GM18507 (cell line): ENCODE measurements around the gene GRAMD4.

ENCODE experiments used
- DNase-seq: peaks from one replicate; pipeline ENCODE4 v3.0.0; 2011; ENCODE audit warnings: low read depth; ENCODE audit not compliant: insufficient read length; ENCODE audit errors: extremely low spot score
- FAIRE-seq: peaks from 2 replicates; lab custom pipeline; 2011; peaks lifted over from hg19 to GRCh38; lab: Jason Lieb, UNC

GRAMD4 gene

DNA sequence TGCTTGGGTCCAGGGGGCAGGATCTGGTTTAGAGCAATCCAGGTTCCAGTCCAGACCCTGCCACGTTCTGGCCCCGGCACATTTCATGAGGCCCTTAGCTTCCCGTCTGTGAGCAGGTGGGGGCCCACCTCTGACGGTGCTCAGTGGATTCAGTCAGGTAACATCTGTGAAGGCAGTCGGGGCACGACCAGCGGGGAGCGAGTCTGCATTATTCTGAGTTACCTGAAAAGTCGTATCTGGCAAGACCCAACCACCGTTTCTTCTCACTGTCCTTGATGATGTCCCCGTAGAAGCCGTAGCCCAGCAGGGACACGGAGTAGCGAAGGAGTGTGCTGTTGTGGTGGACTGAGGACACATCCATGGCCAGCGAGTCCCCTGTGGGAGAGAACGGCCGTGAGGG is 78.9 kb downstream of the GRAMD4 start:
- DNase-seq, result no peak
- FAIRE-seq, result no peak

DNA sequence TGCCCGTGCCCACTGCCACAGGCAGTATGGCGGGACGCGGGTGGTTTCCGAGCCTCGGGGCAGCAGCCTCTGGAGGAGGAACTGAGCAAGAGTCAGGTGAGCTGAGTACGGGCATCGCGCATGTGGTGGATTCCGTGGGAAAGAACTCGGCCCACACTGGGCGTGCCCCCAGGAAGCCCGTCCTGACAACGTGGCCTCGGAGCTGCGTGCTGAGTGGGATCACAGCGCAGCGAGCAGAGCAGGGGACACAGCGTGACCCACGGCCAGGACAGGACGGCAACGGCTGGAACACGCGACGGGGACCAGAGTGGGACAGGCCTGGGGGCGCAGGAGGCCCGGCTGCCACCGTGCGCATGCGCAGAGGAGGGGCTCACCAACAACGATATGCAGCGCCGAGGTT is 81.1 kb downstream of the GRAMD4 start:
- DNase-seq, result no peak
- no peak for FAIRE-seq

DNA sequence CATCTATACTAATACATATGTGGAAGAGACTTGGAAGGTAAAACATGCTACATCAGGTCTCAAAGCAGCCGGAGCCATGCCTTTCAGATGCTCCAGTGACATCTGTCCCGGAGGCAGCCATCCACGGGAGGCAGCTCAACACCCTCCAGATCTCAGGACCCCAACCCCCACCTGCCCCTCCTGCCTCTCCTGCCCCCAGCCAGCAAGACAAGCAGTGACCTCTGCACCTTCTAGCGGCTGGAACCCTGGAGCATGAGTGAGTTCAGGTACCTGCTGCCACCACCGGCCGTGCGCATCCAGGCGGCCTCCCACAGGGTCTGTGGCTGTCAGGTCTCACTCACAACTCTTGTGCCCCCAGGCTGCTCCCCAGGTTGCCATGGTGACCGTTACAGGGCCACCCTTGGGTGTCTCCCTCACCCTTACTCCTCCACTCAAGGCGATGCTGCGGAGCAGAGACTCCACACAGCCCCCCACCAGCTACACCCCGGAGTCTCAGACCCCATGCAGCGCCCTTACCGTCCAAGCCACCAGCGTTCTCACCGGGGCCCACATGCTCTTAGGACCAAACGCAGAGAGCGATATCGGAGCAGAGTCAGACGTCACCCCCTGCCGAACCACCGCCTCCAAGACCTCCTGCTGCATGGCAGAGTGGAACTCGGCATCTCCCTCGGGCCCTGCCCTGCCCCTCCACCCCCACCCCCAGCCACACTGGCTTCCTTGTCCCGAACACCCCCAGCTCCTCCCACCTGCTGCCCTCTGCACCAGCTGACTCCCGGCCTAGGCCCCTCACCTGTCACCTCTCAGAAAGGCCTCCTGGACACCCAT is 83.2 kb downstream of the GRAMD4 start:
- FAIRE-seq, result no peak
- no peak for DNase-seq

DNA sequence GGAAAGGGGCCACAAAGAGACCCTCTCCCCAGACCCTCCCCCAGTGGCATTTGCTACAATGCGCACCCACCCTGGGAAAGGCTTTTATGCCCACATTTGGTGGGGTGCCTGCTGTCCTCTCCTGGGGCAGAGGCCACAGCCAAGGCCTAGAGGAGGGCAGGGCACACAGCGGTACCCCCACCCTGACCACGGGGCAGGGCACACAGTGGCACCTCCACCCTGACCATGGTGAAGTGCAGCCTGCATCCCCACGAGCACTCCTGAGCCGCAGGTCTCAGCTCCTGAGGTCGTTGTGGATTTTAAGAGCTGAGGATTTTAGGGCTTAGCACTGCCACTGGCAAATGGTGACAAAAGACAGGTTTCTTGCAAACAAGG is 83.8 kb downstream of the GRAMD4 start:
- no peak for FAIRE-seq

DNA sequence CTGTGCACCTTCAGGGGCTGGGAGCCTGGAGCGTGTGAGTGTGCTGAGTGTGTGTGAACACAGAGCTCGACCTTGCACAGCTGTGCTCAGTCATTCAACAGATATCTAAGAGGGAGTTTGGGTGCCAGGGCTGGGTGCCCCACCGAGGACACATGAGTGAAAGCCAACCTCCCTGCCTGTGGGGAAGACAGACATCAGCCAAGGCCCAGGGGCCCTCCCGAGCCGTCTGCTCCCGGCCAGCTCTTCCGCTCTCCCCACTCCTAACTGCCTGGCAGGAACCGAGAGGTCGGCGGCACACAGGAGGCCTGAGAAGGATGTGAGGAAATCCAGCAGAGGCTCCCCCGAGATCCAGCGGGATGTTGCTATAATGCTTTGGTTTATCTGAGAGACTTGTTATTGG is 85.9 kb downstream of the GRAMD4 start:
- no peak for FAIRE-seq

More for the DNA sequence above, 83.8 kb downstream of the GRAMD4 start:
- no peak for DNase-seq

DNA sequence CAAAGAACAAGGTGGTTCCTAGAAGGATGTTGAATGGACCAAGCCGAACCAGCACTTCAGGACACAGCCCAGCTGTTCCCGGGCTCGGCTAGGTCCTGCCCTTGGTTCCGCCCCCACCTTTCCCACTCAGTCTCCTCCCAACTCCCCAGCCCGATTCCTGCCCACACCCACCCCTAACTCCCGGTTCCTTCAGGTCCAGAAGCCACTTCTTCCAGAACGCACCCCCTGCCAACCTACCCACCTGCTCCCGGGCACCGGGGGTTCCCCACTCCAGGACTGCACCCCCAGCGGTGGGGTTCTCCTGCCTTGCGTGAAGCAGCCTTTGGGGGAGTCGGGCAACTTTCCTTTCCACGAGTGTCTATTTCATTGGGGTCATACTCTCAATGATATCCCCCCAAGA is 87.1 kb downstream of the GRAMD4 start:
- FAIRE-seq (no peak), DNase-seq (no peak)

More for the DNA sequence above, 85.9 kb downstream of the GRAMD4 start:
- no peak for DNase-seq

DNA sequence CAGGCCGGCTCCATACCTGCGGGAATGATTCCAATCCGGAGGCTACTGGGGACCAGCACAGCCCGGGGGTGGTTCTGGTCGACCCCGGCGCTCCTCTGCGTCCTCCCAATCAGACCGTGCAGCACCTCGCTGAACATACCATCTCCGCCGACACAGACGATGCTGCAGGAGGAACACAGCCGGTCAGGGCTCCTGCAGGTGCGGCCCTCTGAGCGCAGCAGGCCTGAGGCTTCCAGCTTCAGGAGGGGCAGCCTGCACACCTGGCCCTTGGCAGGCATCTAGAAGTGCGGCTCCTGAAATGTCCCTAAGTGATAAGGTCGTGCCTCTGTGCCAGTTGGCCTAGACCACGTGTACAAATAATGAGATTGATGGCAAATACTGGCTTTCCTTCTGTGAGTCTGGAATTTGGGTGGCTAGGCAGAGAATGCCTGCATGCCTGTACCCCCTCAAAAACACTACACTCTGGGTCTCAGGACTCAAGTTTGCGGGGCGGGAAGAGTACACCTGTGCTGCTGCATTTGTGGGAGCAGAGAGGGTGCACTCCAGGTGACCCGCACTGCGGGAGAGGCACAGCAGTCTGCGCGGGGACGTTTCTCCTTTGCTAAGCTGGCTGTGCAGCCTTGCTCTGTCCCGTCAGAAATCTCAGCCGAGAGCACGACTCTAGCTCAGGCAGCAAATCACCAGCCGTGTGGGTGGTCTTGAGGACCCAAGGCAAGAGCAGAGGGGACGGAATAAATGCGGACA is 87.8 kb downstream of the GRAMD4 start:
- DNase-seq, result no peak
- no peak for FAIRE-seq

DNA sequence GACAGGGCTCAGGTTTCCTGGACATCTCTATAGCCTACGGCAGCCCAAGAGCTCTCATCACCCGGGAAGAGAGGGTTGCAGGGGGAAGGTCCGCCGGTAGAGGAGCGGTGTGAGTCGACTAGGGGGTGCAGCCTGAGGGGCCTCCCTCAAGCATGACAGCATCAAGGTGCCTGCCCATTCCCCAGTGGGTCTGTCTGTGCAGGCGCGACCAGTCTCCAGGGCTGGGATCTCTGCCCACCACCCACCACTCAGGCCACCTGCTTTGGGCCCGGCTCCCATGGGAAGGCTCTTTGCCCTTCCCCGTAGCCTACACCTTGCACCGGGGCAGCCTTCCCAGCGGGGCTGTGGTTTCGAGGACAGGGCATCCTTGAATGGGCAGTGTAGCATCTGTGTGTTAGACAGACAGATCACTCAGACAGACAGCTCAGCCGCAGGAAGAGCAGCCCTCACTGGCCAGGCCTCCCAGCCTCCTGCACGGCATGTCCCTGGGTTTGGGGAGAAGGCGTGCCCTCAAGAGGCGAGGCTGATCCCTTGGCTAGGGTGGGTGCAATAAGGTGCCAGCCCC is 88.7 kb downstream of the GRAMD4 start:
- no peak for FAIRE-seq
- DNase-seq, result no peak

DNA sequence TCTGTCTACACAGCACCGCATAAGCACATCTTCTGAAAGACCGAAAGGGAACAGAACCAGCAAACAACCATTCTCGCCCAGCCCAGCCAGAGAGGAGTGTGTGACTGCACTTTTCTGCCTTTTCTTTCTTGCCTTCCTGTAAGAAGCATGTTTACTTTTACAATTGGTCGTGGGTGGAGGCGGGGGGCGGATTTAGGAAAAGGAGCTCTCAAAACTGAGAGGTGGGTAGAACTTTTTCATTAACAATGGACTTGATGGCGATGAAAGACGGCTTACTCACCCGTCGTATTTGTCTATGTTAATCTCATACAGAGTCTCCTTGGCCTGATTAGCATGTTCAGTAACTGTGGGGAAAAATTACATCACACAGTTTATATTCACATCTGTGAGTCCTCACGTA is 90.6 kb downstream of the GRAMD4 start:
- no peak for FAIRE-seq
- no peak for DNase-seq

DNA sequence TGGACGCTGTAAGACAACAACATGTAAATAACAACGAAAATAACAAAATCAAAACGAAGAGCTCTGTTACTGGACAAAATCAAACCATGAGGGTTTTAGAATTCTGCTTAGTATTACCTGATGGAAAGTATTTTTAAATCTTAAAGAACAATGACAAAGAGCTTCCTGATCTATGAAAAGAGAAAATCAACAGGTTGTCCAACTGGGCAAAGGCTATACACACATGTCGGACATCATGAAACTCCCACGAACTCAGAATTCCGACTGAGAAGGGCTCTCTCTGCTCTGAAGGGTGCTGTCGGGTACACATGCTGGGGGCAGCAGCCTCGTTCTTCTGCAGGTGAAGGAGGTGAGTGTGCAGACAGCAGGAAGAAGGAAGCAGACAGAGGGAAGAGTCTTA is 92.1 kb downstream of the GRAMD4 start:
- FAIRE-seq (no peak), DNase-seq (no peak)

DNA sequence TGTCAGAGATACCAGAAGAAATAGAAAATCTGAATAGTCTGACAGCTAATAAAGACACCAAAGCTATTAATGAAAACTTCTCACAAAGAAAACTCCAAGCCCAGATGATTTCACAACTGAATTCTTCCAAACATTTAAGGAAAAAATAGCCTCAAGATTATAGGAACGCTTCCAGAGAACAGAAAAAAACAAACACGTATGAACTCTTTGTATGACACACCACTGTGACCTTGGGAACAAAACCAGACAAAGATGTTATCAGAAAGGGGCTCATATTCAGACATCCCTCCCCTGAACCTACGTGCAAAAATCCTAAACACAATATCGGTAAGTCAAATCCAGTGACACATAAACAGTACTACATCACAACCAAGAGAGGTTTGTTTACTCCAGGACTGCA is 94.4 kb downstream of the GRAMD4 start:
- DNase-seq (no peak), FAIRE-seq (no peak)

DNA sequence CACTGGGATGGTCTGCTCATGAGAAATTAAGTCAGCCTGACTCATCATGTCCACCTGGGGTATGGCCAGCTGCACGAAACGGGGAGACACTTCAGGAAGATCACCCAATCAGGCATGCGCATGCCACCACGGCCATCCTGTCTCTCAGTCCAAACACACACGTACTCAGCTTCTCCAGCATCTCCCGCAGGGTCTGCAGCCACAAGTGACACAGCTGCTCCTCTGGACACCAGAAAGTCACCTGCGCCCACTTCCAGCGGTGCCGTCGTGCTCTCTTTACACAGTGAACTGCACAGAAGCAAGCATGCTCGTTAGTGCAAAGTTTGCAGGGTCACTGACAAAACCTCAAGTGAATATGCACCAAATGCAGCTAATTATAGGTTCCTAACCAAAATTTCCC is 99.7 kb downstream of the GRAMD4 start:
- FAIRE-seq, result no peak
- DNase-seq, result no peak

DNA sequence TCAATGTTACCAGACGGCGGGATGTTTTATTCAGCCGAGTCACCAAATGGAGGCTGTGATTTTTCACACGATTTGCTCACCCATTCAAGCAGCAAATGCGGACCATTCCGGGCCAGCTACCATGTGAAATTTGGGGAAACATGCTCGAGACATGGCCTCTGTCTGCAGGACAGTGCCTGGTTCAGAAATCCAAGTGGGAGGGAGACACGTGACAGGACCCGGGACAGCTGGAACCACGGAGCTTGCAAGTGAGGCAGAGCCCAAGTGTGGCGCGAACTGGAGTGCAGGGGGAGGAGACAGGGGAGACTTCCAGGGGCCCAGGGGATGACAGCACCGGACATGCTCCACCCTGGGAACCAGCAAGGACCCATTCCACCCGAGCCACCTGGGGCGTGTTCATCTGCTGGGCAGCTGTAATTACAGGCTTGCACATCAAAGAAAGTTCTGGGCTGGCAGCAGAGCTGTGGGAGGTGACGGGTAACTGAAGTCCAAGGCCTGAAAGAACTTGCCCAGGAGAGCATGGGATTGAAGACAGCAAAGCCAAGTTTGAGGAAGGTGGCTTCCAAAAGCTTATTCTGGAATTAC is 101.4 kb downstream of the GRAMD4 start:
- no peak for DNase-seq
- FAIRE-seq, result no peak

DNA sequence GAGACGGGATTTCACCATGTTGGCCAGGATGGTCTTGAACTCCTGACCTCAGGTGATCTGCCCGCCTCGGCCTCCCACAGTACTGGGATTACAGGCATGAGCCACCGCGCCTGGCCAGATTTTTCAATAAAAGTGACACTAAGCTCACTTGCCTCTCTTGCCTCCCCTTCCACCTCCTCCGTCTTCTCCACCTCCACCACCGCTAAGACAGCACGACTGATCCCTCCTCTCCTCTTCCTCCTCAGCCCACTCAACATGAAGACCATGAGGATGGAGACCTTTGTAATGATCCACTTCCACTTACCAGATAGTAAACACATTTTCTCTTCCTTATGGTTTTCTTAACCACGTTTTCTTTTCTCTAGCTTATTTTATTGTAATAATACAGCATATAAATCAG is 103.7 kb downstream of the GRAMD4 start:
- DNase-seq, result no peak
- no peak for FAIRE-seq

DNA sequence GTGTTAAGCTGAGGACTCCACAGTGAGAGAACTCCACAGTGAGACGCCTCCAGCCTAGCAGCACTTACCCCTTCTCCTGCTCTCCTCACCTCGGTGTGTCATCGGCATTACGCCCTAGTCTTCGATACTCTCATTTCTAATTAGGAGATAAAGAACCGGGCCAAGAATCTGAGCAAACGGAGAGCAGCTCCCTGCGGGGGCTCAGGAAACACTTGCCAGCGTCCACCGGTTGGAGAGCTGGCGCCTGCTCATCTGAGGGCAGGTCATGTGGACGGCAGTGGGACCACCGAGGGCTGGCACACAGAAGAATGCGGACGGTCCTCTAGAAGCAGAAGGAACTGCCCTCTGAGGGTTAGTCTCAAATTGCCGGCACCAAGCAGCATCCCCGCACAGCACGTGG is 104.9 kb downstream of the GRAMD4 start:
- DNase-seq (no peak), FAIRE-seq (no peak)

DNA sequence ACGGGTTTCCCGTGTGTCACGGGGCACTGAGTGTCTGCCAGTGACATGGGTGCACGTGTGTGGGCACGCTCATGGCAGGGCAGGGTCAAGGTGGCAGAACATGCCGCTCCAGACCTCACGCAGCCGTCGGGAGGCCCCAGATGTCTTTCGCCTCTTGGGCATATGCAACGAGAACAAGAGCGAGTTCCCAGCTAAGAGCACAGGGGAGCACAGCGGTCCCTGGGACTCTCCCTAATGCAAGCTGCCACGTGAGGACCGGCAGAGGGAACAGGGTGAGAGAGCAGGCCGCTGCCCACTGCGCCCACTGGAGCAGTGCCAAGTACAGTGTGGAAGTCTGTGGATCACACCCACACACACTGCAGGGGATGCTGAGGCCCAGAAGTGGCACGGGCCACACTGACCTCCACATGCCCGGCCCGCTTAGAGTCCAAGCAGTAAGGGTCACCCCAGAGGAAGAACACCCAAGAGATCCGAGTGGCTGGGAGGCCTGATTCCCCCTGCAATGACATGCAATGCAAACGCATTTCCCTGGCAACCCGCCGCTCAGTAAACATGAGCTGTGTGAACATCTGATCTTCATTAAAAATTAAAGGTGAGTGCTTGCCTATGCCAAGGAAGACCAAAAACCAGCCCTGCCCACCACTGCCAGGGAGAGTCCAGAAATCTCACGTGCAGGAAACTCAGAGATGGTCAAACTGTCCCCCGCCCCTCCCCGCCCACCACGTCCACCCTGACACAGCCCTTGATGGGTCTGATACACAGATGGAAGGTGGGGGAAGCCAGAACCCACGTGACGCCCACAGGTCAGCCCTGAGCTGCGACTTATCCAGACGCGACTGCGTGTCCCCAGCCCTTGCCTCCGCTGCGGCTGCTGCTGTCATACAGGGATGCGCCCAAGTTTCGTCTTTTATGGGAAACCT is 106.1 kb downstream of the GRAMD4 start:
- DNase-seq, result no peak
- FAIRE-seq, result no peak

DNA sequence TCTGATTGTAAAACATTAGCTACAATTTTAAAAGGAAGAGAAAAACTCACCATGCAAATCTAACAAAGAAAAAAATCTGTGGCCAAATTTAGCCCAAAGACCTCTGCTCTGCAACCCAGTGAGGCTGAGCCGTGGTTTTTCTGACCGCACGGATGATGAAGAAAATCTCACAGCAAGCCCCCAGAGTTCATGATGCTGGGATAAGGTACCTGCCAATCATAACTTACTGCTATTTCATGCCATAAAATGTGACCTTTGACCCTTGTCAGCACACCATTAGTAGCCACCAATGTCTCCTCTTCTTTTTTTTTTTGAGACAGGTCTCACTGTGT is 106.8 kb downstream of the GRAMD4 start:
- FAIRE-seq (peak; percentile 76), DNase-seq (no peak)

DNA sequence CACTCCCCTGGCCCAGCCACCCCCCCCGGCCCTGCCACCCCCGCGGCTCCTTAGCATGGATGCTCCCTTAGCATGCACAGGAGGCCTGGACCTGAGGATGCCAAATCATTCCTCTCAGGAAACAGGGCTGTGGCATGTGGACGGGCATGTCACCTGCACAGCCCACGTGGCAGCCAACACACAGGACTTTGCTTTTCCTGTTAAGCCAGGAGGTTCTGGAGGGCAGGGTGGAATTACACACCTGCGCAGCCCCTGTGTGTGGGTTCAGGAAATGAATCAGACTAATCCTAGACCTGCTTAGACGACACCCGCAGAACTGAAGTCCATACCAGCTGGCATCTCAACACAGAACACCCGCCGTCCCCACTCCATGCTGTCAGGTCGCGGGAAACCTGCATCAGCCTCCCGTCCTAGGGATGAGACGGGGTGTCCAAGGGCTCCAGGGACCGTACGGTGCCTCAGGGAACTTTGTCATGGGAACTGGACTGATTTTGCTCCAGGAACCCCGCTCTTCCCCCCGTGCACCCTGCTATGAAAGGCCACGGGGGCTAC is 107.7 kb downstream of the GRAMD4 start:
- no peak for DNase-seq
- FAIRE-seq, result no peak

DNA sequence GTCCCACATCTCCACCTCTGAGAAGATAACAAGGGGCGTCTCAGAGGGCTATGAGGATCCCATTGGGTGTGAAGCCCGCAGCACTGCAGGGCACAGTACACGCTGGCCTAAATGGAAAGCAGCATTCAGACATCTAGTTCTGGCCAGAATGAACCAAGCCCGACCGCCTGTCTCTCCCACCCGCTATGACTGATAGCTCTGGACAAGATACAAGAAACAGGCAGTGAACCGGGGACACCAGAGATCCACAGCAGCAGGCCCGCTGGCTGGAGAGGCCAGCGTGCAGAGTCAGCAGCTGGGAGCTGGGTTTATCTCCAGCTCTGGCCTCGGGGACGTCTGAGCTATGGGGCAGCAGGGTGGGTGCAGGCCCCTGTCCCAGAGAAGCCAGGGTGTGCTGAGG is 108.3 kb downstream of the GRAMD4 start:
- DNase-seq, result no peak
- FAIRE-seq, result no peak
